ENCODE results near the gene PAIP2B.
A peak's percentile ranks its signal among the peaks of the same experiment; 100 is the strongest.
"Not testable (repeated sequence)": the region's sequence is repeated elsewhere in the genome, so short reads cannot be mapped to it uniquely, and the experiment has no call there.

The PAIP2B gene

GRCh38 chr2:71190656-71191569 is 36.0 kb downstream of the PAIP2B start:
- TF ChIP-seq CTCF (conservative IDR thresholded peaks at IDR 0.05; ENCODE audit: low read length) (peak; percentile 62), EZH2phosphoT487 (IDR thresholded peaks at IDR 0.05; ENCODE audit: borderline replicate concordance) (no peak)
- H3K9me3 ChIP-seq (ENCODE audit: insufficient read depth, low read depth, low read length) = no peaks in the 10 kb centered on the region
- no peak overlapping the region for H3K4me2 ChIP-seq (ENCODE audit: low read depth, low read length, poor library complexity, severe bottlenecking)

GRCh38 chr2:71187589-71187988 is 39.3 kb downstream of the PAIP2B start:
- no peak overlapping the region for H3K4me2 ChIP-seq (ENCODE audit: low read depth, low read length, poor library complexity, severe bottlenecking)
- H3K27me3 ChIP-seq (ENCODE audit: insufficient read depth, low read length, poor library complexity, severe bottlenecking) = no peaks in the 10 kb centered on the region
- H4K20me1 ChIP-seq (ENCODE audit: insufficient read depth, low read length, poor library complexity, severe bottlenecking) = no peaks in the 10 kb centered on the region
- H3K36me3 ChIP-seq (ENCODE audit: insufficient read depth, low read length) = no peaks in the 10 kb centered on the region
- no peaks in the 10 kb centered on the region for H3K9me2 ChIP-seq (replicated peaks; ENCODE audit: low read depth, low read length)
- no peaks in the 10 kb centered on the region for H3K4me1 ChIP-seq (ENCODE audit: insufficient read depth, low read length, poor library complexity, severe bottlenecking)
- H3K4me3 ChIP-seq (ENCODE audit: low read length, poor library complexity, severe bottlenecking) = no peak overlapping the region
- H3K79me2 ChIP-seq (ENCODE audit: insufficient read depth, low read length) = no peaks in the 10 kb centered on the region
- TF ChIP-seq EZH2phosphoT487 (IDR thresholded peaks at IDR 0.05; ENCODE audit: borderline replicate concordance) (no peak), CTCF (conservative IDR thresholded peaks at IDR 0.05; ENCODE audit: low read length) (no peak)
- no peak overlapping the region for H3K9ac ChIP-seq (ENCODE audit: low read depth, low read length, poor library complexity, severe bottlenecking)
- H2AFZ ChIP-seq (ENCODE audit: low read length) = no peak overlapping the region
- no peaks in the 10 kb centered on the region for H3F3A ChIP-seq (ENCODE audit: low read depth)
- H3K9me3 ChIP-seq (ENCODE audit: insufficient read depth, low read depth, low read length) = no peaks in the 10 kb centered on the region

More at GRCh38 chr2:71190656-71191569, 36.0 kb downstream of the PAIP2B start:
- Histone ChIP-seq H3K27me3 (ENCODE audit: insufficient read depth, low read length, poor library complexity, severe bottlenecking) (no peaks in the 10 kb centered on the region), H3K4me1 (ENCODE audit: insufficient read depth, low read length, poor library complexity, severe bottlenecking) (no peaks in the 10 kb centered on the region), H3K9me2 (replicated peaks; ENCODE audit: low read depth, low read length) (no peaks in the 10 kb centered on the region), H4K20me1 (ENCODE audit: insufficient read depth, low read length, poor library complexity, severe bottlenecking) (no peaks in the 10 kb centered on the region), H2AFZ (ENCODE audit: low read length) (no peak overlapping the region), H3K36me3 (ENCODE audit: insufficient read depth, low read length) (no peaks in the 10 kb centered on the region), H3F3A (ENCODE audit: low read depth) (no peaks in the 10 kb centered on the region), H3K79me2 (ENCODE audit: insufficient read depth, low read length) (no peaks in the 10 kb centered on the region), H3K9ac (ENCODE audit: low read depth, low read length, poor library complexity, severe bottlenecking) (no peak overlapping the region), H3K4me3 (ENCODE audit: low read length, poor library complexity, severe bottlenecking) (no peak overlapping the region)

GRCh38 chr2:71186973-71187372 is 39.9 kb downstream of the PAIP2B start:
- Histone ChIP-seq H3K27me3 (ENCODE audit: insufficient read depth, low read length, poor library complexity, severe bottlenecking) (no peaks in the 10 kb centered on the region), H2AFZ (ENCODE audit: low read length) (no peak overlapping the region), H3K4me3 (ENCODE audit: low read length, poor library complexity, severe bottlenecking) (no peak overlapping the region), H3K9me2 (replicated peaks; ENCODE audit: low read depth, low read length) (no peaks in the 10 kb centered on the region), H3K9ac (ENCODE audit: low read depth, low read length, poor library complexity, severe bottlenecking) (no peak overlapping the region), H4K20me1 (ENCODE audit: insufficient read depth, low read length, poor library complexity, severe bottlenecking) (no peaks in the 10 kb centered on the region), H3F3A (ENCODE audit: low read depth) (no peaks in the 10 kb centered on the region), H3K4me1 (ENCODE audit: insufficient read depth, low read length, poor library complexity, severe bottlenecking) (no peaks in the 10 kb centered on the region), H3K79me2 (ENCODE audit: insufficient read depth, low read length) (no peaks in the 10 kb centered on the region), H3K4me2 (ENCODE audit: low read depth, low read length, poor library complexity, severe bottlenecking) (no peak overlapping the region), H3K9me3 (ENCODE audit: insufficient read depth, low read depth, low read length) (no peaks in the 10 kb centered on the region), H3K36me3 (ENCODE audit: insufficient read depth, low read length) (no peaks in the 10 kb centered on the region)
- TF ChIP-seq EZH2phosphoT487 (IDR thresholded peaks at IDR 0.05; ENCODE audit: borderline replicate concordance) (no peak), CTCF (conservative IDR thresholded peaks at IDR 0.05; ENCODE audit: low read length) (no peak)

- not testable (repeated sequence) for H3F3A ChIP-seq (ENCODE audit: low read depth); H3K9me2 ChIP-seq (replicated peaks; ENCODE audit: low read depth, low read length); H3K9me3 ChIP-seq (ENCODE audit: insufficient read depth, low read depth, low read length); H3K4me2 ChIP-seq (ENCODE audit: low read depth, low read length, poor library complexity, severe bottlenecking); H3K36me3 ChIP-seq (ENCODE audit: insufficient read depth, low read length); H3K4me1 ChIP-seq (ENCODE audit: insufficient read depth, low read length, poor library complexity, severe bottlenecking); H3K79me2 ChIP-seq (ENCODE audit: insufficient read depth, low read length); H3K4me3 ChIP-seq (ENCODE audit: low read length, poor library complexity, severe bottlenecking); H4K20me1 ChIP-seq (ENCODE audit: insufficient read depth, low read length, poor library complexity, severe bottlenecking); H3K27me3 ChIP-seq (ENCODE audit: insufficient read depth, low read length, poor library complexity, severe bottlenecking); H3K9ac ChIP-seq (ENCODE audit: low read depth, low read length, poor library complexity, severe bottlenecking); H2AFZ ChIP-seq (ENCODE audit: low read length)
These were observed 43.4 kb downstream of the PAIP2B start for GRCh38 chr2:71183306-71184115.
